ENCODE measurements around the gene DHFR2. TPM values are rescaled to one million over a fixed set of nuclear protein-coding genes. Genes with fewer than 3 reads are reported as not detected.

DHFR2 gene
- total and polyA plus RNA-seq, 2 donors (not counting 3 experiments of a cell fraction or from before 2014, with no cell fraction given): 0.65 to 2.2 TPM

DNA sequence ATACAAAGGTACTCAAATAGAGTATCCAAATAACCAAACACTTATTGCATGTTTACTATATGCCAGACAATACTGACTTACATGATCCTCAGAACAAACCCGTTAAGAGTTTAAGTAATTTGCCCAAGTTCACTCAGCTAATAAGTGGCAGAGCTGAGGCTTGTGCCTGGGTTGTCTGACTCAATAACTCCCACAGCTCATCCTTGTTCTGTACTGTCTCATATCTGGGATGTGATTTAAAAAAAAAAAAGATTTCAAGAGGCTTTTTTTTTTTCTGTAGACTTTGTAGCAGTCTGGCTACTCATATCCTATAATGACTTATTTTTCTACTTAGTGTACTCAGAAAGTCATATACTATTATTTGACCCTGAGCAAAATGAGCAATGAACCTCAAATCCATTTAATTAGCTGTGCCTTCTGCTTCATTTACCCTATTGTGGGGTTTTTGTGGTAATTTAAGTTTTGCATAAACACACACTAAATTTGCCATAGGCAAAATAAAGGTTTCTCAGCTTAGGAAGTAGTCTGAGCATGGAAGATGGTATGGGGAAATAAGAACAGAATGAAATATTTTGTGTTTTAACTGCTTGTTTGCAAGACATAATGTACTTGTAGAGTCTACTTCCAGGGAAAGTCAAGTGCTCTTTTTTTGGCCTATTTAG lies 3.2 kb upstream of the DHFR2 start:
- Histone ChIP-seq H3K4me3 (replicated peaks in 1 of 3; ENCODE audit: insufficient read depth in 1 of 3, low read depth in 1 of 3, low read length in 3 of 3) (no peak overlapping the region), H3K4me1 (ENCODE audit: control insufficient read depth, extremely low read depth, insufficient read depth, low read length) (peaks cover 17% of the 10 kb centered on the region), H3K9me3 (replicated peaks; ENCODE audit: control insufficient read depth, insufficient read depth, low read length) (no peaks in the 10 kb centered on the region), H3K36me3 (ENCODE audit: control insufficient read depth in 2 of 2, extremely low read depth in 1 of 2, insufficient read depth in 2 of 2, low read length in 2 of 2) (peaks cover 2 to 4% of the 10 kb centered on the region in 2 experiments), H3K27ac (ENCODE audit: insufficient read depth, low read depth, low read length) (no peak overlapping the region), H3K4me2 (ENCODE audit: insufficient read depth, low read length) (no peak overlapping the region), H2AFZ (ENCODE audit: low read depth, low read length) (no peak overlapping the region), H3K79me2 (ENCODE audit: control insufficient read depth, insufficient read depth, low read length) (peaks cover 10% of the 10 kb centered on the region), H3K9me1 (replicated peaks; ENCODE audit: control insufficient read depth, extremely low read depth, insufficient read depth, low read length) (no peaks in the 10 kb centered on the region), H3K9ac (replicated peaks; ENCODE audit: extremely low read depth, insufficient read depth, low read length) (no peak overlapping the region), H4K20me1 (replicated peaks; ENCODE audit: control insufficient read depth, extremely low read depth, insufficient read depth, low read length) (no peaks in the 10 kb centered on the region), H3K27me3 (ENCODE audit: control insufficient read depth in 2 of 2, insufficient read depth in 2 of 2, low read length in 2 of 2) (no peaks in the 10 kb centered on the region)
- DNase-seq (ENCODE audit: low read depth, low spot score): no peak
- ChIA-PET POLR2A (no interaction called here), CTCF (interaction anchor here (0.9 to 1.2 kb wide), 2 partner anchors 61 to 68 kb away, joined by 3 to 5 read pairs; no protein-coding TSS in a partner anchor)
- intact Hi-C loops (cut with micrococcal nuclease): loop anchor here (10.0 kb wide), 1 partner anchor 161 kb away; no protein-coding TSS in a partner anchor
- TF ChIP-seq POLR2A (IDR thresholded peaks at IDR 0.05; ENCODE audit: low read depth, low read length) (no peak), JUN (IDR thresholded peaks at IDR 0.05; ENCODE audit: borderline replicate concordance, insufficient read depth, insufficient read length, low read depth) (no peak), MYC (IDR thresholded peaks at IDR 0.05; ENCODE audit: low read depth, low read length) (no peak), FOS (IDR thresholded peaks at IDR 0.05; ENCODE audit: borderline replicate concordance, insufficient read depth, low read length) (no peak), POLR2AphosphoS5 (IDR thresholded peaks at IDR 0.05; ENCODE audit: insufficient read depth, low read depth, low read length) (no peak), EZH2 (IDR thresholded peaks at IDR 0.05; ENCODE audit: borderline replicate concordance, low read depth, low read length, severe bottlenecking) (no peak), GATA2 (IDR thresholded peaks at IDR 0.05; ENCODE audit: insufficient read depth, insufficient read length, low read depth, low read length) (no peak)
- TF ChIP-seq, protein P1, sequence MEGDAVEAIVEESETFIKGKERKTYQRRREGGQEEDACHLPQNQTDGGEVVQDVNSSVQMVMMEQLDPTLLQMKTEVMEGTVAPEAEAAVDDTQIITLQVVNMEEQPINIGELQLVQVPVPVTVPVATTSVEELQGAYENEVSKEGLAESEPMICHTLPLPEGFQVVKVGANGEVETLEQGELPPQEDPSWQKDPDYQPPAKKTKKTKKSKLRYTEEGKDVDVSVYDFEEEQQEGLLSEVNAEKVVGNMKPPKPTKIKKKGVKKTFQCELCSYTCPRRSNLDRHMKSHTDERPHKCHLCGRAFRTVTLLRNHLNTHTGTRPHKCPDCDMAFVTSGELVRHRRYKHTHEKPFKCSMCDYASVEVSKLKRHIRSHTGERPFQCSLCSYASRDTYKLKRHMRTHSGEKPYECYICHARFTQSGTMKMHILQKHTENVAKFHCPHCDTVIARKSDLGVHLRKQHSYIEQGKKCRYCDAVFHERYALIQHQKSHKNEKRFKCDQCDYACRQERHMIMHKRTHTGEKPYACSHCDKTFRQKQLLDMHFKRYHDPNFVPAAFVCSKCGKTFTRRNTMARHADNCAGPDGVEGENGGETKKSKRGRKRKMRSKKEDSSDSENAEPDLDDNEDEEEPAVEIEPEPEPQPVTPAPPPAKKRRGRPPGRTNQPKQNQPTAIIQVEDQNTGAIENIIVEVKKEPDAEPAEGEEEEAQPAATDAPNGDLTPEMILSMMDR (IDR thresholded peaks at IDR 0.05; ENCODE audit: extremely low read depth in 1 of 2, insufficient read depth in 1 of 2, low read depth in 1 of 2, low read length in 2 of 2): no peak
- TF ChIP-seq, protein P2, sequence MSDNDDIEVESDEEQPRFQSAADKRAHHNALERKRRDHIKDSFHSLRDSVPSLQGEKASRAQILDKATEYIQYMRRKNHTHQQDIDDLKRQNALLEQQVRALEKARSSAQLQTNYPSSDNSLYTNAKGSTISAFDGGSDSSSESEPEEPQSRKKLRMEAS (IDR thresholded peaks at IDR 0.05; ENCODE audit: insufficient read depth, insufficient read length): no peak
- no peak for FAIRE-seq
- BruUV-seq (replicated peaks): no TSS peak
- dilution Hi-C loops (cut with MboI; ENCODE audit: extremely low pct_ligation_motif_present, low sequenced_read_pairs): no loop called here
